HepG2 (cell line): ENCODE results near the gene BPIFA1. TPM values are rescaled to one million over a fixed set of nuclear protein-coding genes. Genes with fewer than 3 reads are reported as not detected.

Experiments
- ATF7-NPFF ChIP-seq: sonication (generic); formaldehyde crosslinking; IDR thresholded peaks from 2 replicates; pipeline ENCODE4 v1.8.1; 2023; ENCODE audit warnings: mild to moderate bottlenecking, low read depth, missing genetic modification reagents, moderate library complexity
- DZIP1 ChIP-seq: sonication (generic); formaldehyde crosslinking; IDR thresholded peaks from 2 replicates; pipeline ENCODE4 v1.5.0; 2020; ENCODE audit warnings: mild to moderate bottlenecking, missing genetic modification reagents
- ELF1 ChIP-seq: sonication (generic); formaldehyde crosslinking; IDR thresholded peaks from 2 replicates; pipeline ENCODE4 v1.4.0; 2020; ENCODE audit warnings: missing genetic modification reagents
- ERF ChIP-seq: IDR thresholded peaks from 2 replicates; pipeline ENCODE4 v1.6.1; 2018; ENCODE audit warnings: missing biosample characterization, missing genetic modification reagents
- GMEB2 ChIP-seq: IDR thresholded peaks from 2 replicates; pipeline ENCODE4 v1.6.1; 2016; ENCODE audit warnings: missing biosample characterization, missing genetic modification reagents, low read depth
- RFX5 ChIP-seq: IDR thresholded peaks from 2 replicates; pipeline ENCODE4 v1.6.1; 2011; ENCODE audit warnings: low read depth, low read length, improper control_type of control experiment
- ZBTB1 ChIP-seq: sonication (generic); formaldehyde crosslinking; IDR thresholded peaks from 2 replicates; pipeline ENCODE4 v1.4.0; 2020; ENCODE audit warnings: missing genetic modification reagents, borderline replicate concordance
- ZBTB42 ChIP-seq: sonication (generic); formaldehyde crosslinking; IDR thresholded peaks from 2 replicates; pipeline ENCODE4 v1.5.0; 2020; ENCODE audit warnings: mild to moderate bottlenecking, missing genetic modification reagents
- ZFP90 ChIP-seq: sonication (generic); formaldehyde crosslinking; IDR thresholded peaks from 2 replicates; pipeline ENCODE4 v1.8.0; 2022; ENCODE audit warnings: missing genetic modification reagents, mild to moderate bottlenecking, inconsistent platforms, borderline replicate concordance
- ZIK1 ChIP-seq: sonication (generic); formaldehyde crosslinking; IDR thresholded peaks from 2 replicates; pipeline ENCODE4 v1.5.0; 2020; ENCODE audit warnings: mild to moderate bottlenecking, low read depth, missing genetic modification reagents, borderline replicate concordance
- ZNF367 ChIP-seq: sonication (generic); formaldehyde crosslinking; IDR thresholded peaks from 2 replicates; pipeline ENCODE4 v1.4.0; 2020; ENCODE audit warnings: missing genetic modification reagents, borderline replicate concordance
- ZNF382 ChIP-seq: sonication (generic); formaldehyde crosslinking; IDR thresholded peaks from 2 replicates; pipeline ENCODE4 v1.5.0; 2020; ENCODE audit warnings: missing genetic modification reagents, mild to moderate bottlenecking, borderline replicate concordance
- ZNF484 ChIP-seq: sonication (generic); formaldehyde crosslinking; IDR thresholded peaks from 2 replicates; pipeline ENCODE4 v1.5.1; 2020; ENCODE audit warnings: mild to moderate bottlenecking, low read depth, missing genetic modification reagents, borderline replicate concordance
- ZNF576 ChIP-seq: sonication (generic); formaldehyde crosslinking; IDR thresholded peaks from 2 replicates; pipeline ENCODE4 v1.4.0; 2020; ENCODE audit warnings: mild to moderate bottlenecking, missing genetic modification reagents
- ZNF709 ChIP-seq: sonication (generic); formaldehyde crosslinking; IDR thresholded peaks from 2 replicates; pipeline ENCODE4 v1.5.0; 2020; ENCODE audit warnings: mild to moderate bottlenecking, missing genetic modification reagents
- ZNF713 ChIP-seq: sonication (generic); formaldehyde crosslinking; IDR thresholded peaks from 2 replicates; pipeline ENCODE4 v1.4.0; 2020; ENCODE audit warnings: mild to moderate bottlenecking, missing genetic modification reagents
- ZSCAN12 ChIP-seq: sonication (generic); formaldehyde crosslinking; IDR thresholded peaks from 2 replicates; pipeline ENCODE4 v1.9.0; 2021; ENCODE audit warnings: mild to moderate bottlenecking, missing genetic modification reagents
- polyA plus RNA-seq, 8 experiments: library from polyadenylated mRNA; depleted of rRNA in 3 of 8; stranded (reverse) in 7 of 8; unstranded in 1 of 8; fragments of >200 nt; fragmentation: Illumina TruSeq in 4 of 8; extraction: Trizol in 4 of 8; gene quantifications; 2 replicates each; pipeline versions ENCODE4 v1.2.1 to v1.2.3, GENCODE V29; 2011 to 2016; ENCODE audit warnings: low read depth in 4 of 8, missing spikeins in 1 of 8, mixed read lengths in 1 of 8; ENCODE audit not compliant: insufficient read depth in 1 of 8
- total RNA-seq, 5 experiments: library from RNA; depleted of rRNA; stranded (reverse); fragments of >200 nt; fragmentation: Illumina TruSeq; extraction: Trizol; gene quantifications; 2 replicates each; pipeline ENCODE4 v1.2.3, GENCODE V29; 2016; ENCODE audit warnings: low read depth in 1 of 5
- TF ChIP-seq, protein P1 (sequence below): sonication (generic); formaldehyde crosslinking; IDR thresholded peaks from 2 replicates; pipeline ENCODE4 v1.5.0; 2020; ENCODE audit warnings: missing genetic modification reagents, mild to moderate bottlenecking, borderline replicate concordance
- TF ChIP-seq, protein P2 (sequence below): IDR thresholded peaks from 2 replicates; pipeline ENCODE4 v1.6.1; 2012; ENCODE audit warnings: low read length, improper control_type of control experiment

The BPIFA1 gene
- total and polyA plus RNA-seq, 2 of the 13 experiments (the other 11 are each of a cell fraction or from before 2014, with no cell fraction given), result not detected

DNA sequence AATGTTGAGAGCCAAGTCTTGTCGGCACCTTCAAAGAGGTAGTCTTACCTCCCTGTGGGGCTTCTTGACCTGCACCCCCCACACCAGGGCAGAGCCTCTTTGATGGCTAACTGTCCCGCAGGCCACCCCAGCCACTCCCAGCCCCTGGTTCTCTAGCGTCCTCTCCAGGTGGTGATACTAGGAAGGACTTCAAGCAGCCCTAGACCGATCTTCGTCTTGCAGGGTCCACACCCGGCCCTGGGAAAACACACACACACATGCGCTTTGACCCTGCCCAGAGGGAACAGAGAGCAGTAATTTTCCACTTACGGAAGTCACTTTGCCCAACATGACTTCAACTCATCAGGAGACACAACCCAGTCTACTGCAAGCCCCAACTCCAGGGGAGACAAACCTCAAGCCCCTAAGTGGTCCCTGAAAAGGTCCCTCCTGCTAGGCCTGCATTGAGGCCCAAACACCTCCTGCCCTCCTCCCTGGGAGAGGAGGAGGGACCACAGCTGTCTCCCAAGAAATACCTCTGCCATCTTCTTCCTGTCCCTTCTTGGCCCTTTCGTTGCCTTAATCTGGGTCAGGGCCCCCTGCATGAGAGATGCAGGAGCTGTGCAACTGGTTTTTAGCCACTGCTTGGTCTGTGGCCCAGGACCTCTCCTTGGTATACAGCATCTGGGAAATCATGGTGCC is 44.3 kb downstream of the BPIFA1 start (continued):
- TF ChIP-seq, protein P1, sequence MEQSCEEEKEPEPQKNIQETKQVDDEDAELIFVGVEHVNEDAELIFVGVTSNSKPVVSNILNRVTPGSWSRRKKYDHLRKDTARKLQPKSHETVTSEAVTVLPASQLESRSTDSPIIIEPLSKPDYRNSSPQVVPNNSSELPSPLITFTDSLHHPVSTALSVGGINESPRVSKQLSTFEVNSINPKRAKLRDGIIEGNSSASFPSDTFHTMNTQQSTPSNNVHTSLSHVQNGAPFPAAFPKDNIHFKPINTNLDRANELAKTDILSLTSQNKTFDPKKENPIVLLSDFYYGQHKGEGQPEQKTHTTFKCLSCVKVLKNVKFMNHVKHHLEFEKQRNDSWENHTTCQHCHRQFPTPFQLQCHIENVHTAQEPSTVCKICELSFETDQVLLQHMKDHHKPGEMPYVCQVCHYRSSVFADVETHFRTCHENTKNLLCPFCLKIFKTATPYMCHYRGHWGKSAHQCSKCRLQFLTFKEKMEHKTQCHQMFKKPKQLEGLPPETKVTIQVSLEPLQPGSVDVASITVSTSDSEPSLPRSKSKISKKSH, result peak; percentile 27; the same call in 1 of the 2 replicates
- TF ChIP-seq ELF1 (CRISPR knock-in tag) (peak; percentile 38; the same call in 1 of the 2 replicates), ZFP90 (CRISPR knock-in tag) (no peak; the same call in 1 of the 2 replicates), ZSCAN12 (CRISPR knock-in tag) (no peak), ZNF382 (CRISPR knock-in tag) (no peak), ZNF576 (CRISPR knock-in tag) (no peak), RFX5 (no peak), ZBTB42 (CRISPR knock-in tag) (0 out of 2 replicates have a peak, but pooled peaks have one; percentile 56), ZNF713 (CRISPR knock-in tag) (peak; percentile 84; the same call in 1 of the 2 replicates), ZNF484 (CRISPR knock-in tag) (no peak), ZNF709 (peak; percentile 58; the same call in 1 of the 2 replicates), GMEB2 (CRISPR knock-in tag) (no peak), ZNF367 (CRISPR knock-in tag) (no peak), ZBTB1 (CRISPR knock-in tag) (no peak), ERF (CRISPR knock-in tag) (peak; percentile 59; the same call in 1 of the 2 replicates), DZIP1 (CRISPR knock-in tag) (0 out of 2 replicates have a peak, but pooled peaks have one; percentile 50), ATF7-NPFF (CRISPR knock-in tag) (no peak), ZIK1 (CRISPR knock-in tag) (0 out of 2 replicates have a peak, but pooled peaks have one; percentile 14)
- TF ChIP-seq, protein P2, sequence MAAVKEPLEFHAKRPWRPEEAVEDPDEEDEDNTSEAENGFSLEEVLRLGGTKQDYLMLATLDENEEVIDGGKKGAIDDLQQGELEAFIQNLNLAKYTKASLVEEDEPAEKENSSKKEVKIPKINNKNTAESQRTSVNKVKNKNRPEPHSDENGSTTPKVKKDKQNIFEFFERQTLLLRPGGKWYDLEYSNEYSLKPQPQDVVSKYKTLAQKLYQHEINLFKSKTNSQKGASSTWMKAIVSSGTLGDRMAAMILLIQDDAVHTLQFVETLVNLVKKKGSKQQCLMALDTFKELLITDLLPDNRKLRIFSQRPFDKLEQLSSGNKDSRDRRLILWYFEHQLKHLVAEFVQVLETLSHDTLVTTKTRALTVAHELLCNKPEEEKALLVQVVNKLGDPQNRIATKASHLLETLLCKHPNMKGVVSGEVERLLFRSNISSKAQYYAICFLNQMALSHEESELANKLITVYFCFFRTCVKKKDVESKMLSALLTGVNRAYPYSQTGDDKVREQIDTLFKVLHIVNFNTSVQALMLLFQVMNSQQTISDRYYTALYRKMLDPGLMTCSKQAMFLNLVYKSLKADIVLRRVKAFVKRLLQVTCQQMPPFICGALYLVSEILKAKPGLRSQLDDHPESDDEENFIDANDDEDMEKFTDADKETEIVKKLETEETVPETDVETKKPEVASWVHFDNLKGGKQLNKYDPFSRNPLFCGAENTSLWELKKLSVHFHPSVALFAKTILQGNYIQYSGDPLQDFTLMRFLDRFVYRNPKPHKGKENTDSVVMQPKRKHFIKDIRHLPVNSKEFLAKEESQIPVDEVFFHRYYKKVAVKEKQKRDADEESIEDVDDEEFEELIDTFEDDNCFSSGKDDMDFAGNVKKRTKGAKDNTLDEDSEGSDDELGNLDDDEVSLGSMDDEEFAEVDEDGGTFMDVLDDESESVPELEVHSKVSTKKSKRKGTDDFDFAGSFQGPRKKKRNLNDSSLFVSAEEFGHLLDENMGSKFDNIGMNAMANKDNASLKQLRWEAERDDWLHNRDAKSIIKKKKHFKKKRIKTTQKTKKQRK, result no peak
